ENCODE measurements around the gene TSPAN8. TPM values are rescaled to one million over a fixed set of nuclear protein-coding genes. Genes with fewer than 3 reads are reported as not detected.
A peak's percentile ranks its signal among the peaks of the same experiment; 100 is the strongest.
"Not testable (repeated sequence)": the region's sequence is repeated elsewhere in the genome, so short reads cannot be mapped to it uniquely, and the experiment has no call there.

Gene TSPAN8
- 0.10 TPM for polyA plus RNA-seq (2013, experiment 1 of 2; ENCODE audit: insufficient read length)
- 0.33 TPM for polyA plus RNA-seq (2013, experiment 2 of 2; ENCODE audit: insufficient read length)

DNA sequence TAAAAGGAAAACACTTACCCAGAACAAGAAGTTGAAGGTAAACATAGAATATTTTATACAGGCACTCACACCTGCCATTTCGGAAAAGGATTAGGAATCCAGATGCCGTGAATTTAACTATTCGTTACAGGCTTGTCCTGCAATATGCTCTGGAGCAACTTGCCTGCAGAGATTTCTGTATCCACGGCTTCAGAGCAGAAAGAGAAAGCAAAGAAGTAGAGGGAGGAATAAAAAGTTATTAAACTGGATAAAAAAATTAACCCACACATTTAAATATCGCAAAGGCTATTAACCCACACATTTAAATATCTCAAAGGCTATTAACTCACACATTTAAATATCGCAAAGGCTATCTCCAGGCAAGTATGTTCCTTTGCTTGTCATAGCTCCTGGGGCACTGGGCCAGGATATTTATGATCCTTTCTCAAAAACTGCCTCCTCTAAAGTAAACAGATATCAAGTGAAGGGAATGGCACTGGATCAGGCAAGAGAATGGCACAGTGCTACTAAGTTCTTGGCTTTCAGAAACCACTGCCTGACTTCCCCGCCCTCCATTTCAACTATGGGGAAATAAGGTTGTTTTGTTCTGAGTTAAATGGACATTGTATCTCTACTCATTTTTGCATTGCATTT is at the start of gene TSPAN8:
Gene TSPAN8 (minus strand): TSS at position 399 of the 633 bp plus-strand sequence. CDS start 321 bp downstream, at position 78.
- DNase-seq, result no peak

- DNase-seq, result no peak
Measured at GRCh38 chr12:71201136-71201679, 43.4 kb upstream of the TSPAN8 start.

DNA sequence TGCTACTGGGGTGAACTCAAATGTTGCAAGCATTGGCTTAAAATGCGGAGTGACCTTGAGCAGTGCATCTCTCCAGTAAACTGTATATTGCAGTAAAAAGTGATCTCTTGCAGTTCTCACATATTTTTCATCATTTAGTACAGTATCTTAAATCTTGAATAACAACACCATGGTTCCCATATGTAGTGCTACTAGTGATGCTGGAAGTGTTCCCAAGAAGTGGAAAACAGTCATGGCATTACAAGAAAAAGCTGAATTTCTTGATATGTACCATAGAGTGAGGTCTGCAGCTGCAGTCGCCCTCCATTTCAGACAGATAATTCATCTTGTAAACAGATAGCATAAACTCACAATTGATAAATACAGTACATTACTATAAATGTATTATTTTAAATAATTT is 42.9 kb upstream of the TSPAN8 start:
- DNase-seq, result no peak

GRCh38 chr12:71197460-71197859 is 39.7 kb upstream of the TSPAN8 start:
- DNase-seq, result no peak

- DNase-seq, result no peak
Measured at GRCh38 chr12:71195338-71195896, 37.6 kb upstream of the TSPAN8 start.

DNA sequence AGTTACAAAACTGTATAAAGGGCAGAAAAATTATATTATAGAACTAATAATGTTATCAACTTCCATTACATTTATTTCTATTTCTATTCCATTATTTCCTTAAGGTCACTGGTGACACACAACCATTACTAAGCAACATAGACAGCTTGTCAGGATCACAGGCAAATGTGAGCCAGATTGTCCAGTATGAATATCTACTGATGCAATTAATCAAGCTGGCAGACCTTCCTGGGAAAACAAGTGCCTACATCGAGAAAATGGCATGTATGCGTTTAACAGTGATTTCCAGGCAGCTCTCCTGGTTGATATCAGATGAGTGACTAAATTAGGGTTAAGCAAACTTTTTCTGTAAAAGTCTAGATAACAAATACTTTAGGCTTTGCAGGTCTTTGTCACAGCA is 36.9 kb upstream of the TSPAN8 start:
- no peak for DNase-seq

DNA sequence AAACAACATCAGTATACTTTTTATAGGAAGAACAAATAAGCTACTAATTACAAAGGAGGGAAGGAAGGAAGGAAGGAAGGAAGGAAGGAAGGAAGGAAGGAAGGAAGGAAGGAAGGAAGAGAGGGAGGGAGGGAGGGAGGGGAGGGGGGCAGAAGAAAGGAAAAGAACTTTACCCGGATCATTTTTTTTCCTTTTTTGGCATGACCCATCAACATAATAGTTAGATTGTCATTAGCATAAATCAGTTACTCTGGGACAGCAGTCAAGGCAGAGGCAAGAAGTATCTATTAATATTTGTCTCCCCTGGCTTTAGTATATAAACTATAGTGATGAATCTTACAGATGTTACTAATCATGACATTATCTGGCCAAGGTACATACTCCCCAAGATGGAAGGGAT is 35.2 kb upstream of the TSPAN8 start:
- DNase-seq, result no peak

GRCh38 chr12:71191509-71192196 is 33.9 kb upstream of the TSPAN8 start:
- no peak for DNase-seq

- DNase-seq, result no peak
Measured at GRCh38 chr12:71190822-71191221, 33.0 kb upstream of the TSPAN8 start.

- DNase-seq, result no peak
Measured at GRCh38 chr12:71187379-71187778, 29.6 kb upstream of the TSPAN8 start.

GRCh38 chr12:71186571-71187288 is 28.9 kb upstream of the TSPAN8 start:
- peak; percentile 2 for DNase-seq

- DNase-seq, result peak; percentile 9
Measured at GRCh38 chr12:71183846-71184245, 26.0 kb upstream of the TSPAN8 start.

DNA sequence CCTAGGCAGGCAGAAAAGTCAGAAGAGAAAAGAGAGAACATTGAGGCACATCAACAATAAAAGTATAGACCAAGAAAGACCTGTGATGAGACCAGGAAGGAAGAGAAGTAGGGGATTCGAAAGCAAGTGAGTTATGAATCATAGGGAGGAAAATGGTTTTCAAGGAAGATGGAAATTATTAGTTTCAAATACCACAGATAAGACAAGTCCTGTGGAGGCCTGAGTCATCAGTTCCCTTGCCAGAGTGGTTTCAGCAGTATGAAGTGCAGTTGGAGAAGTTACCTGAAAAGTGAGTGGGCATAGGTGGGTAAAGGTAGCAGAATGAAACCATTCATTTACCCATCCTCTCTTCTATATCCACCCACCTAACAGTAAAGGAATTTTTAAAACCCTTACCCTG is 25.2 kb upstream of the TSPAN8 start:
- DNase-seq, result peak; percentile 51

GRCh38 chr12:71178162-71178561 is 20.4 kb upstream of the TSPAN8 start:
- DNase-seq, result no peak

DNA sequence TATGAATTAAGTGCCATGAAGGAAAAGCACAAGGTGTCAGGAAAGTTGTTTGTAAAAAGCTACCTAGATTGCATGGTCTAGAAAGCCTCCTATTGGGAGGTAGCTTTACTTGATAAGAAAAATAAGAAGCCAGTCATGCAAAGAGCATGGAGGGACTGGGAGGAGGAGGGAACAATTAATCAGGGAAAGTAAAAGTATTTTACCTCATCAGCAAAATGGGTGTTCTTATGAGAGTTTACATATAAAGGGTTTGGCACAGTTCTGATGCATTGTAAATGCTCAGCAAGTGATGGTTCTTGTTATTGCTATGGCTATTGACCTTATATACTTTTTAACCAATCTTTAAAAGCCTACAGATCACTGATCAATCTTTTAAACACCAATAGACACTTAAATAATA is 17.0 kb upstream of the TSPAN8 start:
- no peak for DNase-seq

DNA sequence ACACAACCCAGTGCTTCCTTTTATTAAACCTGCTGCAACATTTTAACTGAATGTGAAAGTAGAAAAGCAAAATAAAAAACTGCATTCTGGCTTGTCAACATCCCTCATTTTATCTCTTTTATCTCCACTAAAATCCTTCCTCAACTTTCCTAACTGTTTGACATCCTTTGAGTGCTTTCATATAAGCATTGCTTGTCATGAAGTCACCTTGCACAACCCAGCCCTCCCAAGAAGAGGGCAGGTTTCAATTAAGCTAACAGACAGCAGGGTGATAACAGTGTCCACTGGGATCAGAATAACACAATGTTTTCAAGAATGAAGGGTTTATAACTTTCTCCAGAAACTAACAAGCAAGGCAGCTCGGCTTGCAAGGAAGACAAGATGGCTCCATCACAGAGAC is 16.3 kb upstream of the TSPAN8 start:
- DNase-seq, result no peak

DNA sequence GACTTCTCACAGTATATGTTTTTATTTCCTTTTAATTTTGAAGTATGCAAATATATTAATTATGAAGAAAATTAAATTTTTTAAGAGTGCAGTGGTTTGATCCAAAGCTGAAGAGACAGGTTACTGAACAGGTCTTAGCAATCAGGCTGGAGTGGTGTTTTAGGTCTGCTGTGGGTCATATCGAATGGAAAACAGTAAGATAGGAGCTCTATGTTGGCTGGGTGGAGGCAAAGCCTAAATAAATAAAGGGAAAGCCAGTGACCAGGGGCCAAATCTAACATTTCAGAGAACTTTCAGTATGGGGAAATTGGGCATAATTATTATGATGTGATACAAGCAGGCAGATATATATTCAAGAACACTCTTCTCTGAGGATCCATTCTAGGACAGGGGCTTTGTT is 12.7 kb upstream of the TSPAN8 start:
- DNase-seq, result no peak

DNA sequence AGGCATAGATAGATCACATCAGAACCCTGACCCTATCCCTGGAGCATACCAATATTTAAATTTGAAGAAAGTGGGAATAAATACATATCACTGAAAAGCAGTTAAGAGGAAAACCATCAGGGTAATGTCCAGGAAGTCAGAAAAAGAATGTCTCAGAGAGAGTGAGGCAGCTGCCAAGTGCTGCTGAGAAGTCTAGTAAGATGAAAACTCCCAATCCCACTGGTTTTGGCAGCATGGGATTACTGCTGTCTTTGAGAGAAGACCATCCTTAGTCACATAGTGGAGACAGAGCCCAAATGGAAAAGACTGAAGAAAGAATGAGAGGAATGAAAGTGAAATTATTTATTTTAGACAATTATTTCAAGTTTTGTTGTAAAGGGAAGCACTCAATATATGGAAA is 11.5 kb upstream of the TSPAN8 start:
- no peak for DNase-seq

DNA sequence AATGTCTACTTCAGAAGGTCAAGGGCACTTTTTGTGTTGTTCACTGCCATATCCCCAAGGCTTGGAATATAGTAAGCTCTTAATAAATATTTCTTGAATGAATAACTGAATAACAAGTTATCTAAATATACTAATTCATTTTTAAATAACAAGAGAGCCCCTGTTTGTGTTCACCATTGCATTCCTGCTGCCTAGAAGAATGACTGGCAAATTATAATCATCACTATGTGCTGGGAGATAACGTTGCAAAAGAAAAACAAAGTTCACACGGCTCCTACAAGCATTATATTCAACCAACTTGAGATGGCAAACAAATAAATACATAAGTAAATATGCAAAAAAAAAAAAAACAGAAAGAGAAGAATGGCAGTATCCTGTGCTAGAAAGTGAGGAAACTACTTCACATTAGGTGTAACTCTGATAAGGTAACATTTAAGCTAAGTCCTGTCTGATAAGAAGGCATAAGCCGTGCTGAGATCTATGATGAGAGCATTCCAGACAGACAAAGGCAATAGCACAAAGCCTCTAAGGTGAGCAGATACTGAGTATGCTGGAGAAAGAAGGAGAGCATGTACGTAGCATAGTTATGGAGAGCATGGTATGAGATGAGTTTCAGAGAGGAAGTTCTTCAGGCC is 9.2 kb upstream of the TSPAN8 start:
- no peak for DNase-seq

DNA sequence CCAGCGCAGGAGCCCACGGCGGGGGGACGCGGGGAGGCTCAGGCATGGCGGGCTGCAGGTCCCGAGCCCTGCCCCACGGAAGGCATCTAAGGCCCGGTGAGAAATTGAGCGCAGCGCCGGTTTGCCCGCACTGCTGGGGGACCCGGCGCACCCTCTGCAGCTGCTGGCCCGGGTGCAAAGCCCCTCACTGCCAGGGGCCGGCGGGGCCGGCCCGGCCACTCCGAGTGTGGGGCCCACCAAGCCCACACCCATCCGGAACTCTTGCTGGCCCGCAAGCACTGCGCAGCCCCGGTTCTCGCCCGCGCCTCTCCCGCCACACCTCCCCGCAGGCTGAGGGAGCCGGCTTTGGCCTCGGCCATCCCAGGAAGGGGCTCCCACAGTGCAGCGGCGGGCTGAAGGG is 8.5 kb upstream of the TSPAN8 start:
- no peak for DNase-seq

DNA sequence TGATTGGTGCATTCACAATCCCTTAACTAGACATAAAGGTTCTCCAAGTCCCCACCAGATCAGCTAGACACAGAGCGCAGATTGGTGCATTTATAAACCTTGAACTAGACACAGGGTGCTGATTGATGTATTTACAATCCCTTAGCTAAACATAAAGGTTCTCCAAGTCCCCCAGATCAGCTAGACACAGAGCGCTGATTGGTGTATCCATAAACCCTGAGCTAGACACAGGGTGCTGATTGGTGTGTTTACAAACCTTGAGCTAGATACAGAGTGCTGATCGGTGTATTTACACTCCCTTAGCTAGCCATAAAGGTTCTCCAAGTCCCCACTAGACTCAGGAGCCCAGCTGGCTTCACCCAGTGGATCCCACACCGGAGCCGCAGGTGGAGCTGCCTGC is 8.0 kb upstream of the TSPAN8 start:
- not testable (repeated sequence) for DNase-seq

DNA sequence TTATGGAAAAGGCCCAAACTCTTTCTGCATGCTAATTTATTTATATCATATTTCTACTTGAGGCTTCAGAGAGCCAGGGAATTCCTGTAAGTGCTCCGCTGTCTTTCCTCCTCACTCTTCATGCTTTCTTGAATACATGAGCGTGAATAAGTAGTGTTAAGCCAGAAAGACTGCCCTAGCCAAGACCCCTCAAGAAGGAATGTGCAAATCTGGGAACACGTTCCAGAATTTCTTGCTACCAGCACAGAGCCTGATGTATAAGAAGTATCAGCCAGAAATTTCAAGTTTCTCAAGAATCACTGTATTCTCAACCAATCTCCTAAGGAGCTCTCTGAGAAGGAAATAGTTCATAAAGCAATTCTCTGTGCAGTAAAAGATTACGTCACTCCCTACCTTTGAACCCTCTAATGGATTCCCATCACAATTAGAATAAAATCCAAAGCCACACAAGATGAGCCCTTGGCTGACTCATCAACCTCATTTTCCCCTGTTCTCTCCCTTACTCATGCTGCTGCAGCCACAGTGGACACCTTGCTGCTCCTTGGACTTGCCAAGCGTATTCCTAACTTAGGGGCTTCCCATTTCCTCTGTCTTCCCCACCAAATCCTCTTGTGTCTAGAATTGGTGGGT is 6.9 kb upstream of the TSPAN8 start:
- DNase-seq, result no peak
